ENCODE data around the gene FMN1.
"Not testable (repeated sequence)": the region's sequence is repeated elsewhere in the genome, so short reads cannot be mapped to it uniquely, and the experiment has no call there.

Gene FMN1

DNA sequence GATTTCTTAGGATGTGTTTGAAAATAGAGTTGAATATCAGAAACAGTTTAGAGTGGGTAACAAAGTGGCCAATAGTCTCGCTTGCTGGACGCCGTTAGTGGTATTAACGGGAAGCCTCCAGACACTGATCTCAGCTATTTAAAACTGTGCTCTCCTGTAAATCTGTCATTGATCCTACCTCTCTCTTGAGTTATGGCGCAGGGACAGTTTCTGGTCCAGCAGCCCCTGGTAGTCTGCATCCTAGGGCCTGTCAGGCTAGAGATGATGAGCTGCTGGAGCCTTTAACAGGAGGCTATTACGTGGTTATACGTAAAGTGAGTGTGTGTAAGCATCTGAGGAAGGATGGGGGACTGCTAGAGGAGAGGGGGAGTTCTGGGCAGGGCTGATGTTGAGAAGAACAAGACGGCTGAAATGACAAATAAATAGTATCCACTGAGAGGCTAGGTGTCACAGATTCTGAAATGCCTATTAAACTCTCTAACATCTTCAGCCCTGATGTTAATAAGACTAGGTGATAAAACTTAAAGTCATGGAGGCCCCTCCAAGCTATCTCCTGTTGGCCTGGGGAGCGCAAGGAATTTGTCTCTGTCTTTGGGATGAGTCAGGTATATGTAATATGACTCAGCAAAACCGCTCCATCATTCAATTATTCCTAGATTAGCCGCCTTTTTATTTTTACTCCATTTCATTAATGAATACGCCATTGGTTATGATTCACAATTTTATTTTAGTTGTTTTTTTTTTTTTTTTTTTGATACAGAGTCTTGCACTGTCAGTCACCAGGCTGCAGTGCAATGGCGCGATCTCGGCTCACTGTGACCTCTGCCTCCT is 321.0 kb downstream of the FMN1 start:
- no peak for DNase-seq

DNA sequence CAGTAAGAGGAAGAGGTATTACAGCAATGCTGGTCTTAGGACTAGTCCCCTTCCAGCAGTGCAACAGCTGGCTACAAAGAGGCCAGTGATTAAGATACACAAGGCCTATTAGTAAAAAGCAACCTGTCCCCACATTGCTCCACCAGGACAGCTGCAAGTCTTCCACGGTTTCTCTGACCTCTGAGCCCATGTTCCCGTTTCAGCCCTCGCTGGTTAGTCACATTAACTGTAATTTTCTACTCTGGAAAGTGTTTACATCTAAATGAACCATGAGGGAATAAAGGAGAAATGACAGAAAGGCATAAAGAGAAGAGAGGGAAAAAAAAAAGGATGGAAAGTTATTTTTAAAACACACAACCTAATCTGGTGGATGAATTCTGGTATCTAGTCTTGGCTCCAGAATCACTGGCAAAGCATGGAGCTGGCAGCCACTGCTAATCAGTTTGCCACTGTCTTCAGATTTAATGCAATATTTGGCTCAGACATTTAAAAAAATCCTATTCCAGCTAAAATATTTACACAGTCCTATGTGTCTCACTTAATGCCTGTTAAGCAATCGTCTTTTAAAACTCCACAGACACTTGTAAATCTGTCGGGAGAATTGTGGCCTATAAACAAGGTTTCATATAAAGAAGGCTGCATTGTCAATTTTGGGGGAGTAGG is 321.8 kb downstream of the FMN1 start:
- no peak for DNase-seq

DNA sequence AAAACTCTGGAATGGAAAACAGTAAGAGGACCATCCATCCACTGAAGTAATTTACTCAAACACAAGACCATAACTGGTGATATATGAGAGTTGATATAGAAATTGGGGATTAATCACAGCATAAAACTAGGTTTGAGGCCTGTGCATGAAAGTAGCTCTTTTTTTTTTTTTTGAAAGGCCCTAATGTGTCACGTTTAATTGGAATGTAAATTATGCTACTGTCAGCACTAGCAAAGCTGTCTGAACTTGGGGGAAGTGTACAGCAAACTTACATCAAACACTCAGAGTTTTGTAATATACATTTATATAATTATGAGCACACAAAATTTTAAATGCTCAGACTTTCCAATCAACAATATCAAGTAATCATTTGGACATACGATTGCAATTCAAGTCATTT is 322.6 kb downstream of the FMN1 start:
- DNase-seq = no peak

DNA sequence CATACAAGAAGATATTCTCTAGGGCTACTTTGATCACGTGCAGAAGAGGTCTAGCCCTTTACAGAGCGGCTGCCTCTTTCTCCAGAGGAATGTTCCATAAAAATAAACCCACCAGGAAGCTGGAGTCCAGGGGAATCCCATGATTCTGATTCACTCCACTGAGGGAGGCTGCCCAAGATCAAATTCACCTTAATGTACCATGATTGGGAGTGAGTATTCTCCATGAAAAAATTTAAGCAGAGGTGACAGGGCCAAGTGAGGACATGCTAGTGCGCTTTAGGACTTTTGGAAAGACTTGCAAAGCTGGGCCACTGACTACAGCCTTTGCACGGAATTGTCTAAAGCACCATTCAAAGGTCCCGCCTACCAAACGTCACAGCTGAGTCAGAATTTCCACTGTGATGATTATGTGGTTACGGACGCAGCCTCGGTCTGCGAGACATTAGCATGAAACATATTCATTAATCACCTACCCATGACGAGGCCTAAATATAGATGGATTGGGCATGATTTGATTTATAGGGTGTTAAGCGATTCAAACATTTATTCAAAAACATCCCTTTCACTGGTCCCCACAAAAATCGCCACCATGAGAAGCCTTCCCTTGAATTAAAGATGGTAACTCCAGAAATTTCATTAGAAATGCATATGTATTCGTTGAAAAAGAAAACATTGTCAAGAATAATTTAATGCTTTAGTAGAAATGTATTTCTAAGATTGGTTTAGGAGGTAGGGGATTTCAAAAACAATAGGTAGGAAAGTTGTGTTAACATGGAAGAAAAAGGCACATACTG is 324.1 kb downstream of the FMN1 start:
- no peak for DNase-seq

DNA sequence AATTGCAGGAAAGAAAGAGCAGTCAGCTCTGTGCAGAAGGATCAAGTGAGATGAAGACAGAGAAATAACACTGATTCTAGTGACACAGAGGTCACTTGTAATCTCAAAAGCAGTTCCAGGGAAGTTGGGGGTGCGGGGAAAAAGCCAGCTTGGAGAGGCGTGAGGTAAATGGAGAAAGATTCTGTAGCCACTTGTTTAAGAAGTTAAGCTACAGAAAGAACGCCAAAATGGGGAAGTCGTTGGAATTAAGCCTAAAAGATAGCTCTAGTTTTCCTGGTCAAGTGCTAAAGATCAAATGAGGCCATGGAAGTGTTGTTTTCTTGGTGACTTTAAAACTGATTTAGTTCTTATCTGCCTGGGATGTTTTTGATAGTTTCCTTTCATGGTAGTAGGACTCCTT is 324.7 kb downstream of the FMN1 start:
- DNase-seq = no peak

DNA sequence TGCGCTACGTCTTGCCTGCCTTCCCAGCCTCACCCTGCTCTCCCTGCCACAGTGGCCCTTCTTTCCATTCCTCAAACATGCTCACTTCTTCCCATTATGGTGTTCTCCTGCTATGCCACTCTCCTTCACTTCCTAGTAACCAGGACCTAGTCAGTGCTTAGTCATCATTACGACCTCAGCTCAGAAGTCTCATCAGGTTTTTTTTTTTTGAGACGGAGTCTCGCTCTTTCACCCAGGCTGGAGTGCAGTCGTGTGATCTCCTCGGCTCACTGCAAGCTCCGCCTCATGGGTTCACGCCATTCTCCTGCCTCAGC is 327.2 kb downstream of the FMN1 start:
- no peak for DNase-seq

DNA sequence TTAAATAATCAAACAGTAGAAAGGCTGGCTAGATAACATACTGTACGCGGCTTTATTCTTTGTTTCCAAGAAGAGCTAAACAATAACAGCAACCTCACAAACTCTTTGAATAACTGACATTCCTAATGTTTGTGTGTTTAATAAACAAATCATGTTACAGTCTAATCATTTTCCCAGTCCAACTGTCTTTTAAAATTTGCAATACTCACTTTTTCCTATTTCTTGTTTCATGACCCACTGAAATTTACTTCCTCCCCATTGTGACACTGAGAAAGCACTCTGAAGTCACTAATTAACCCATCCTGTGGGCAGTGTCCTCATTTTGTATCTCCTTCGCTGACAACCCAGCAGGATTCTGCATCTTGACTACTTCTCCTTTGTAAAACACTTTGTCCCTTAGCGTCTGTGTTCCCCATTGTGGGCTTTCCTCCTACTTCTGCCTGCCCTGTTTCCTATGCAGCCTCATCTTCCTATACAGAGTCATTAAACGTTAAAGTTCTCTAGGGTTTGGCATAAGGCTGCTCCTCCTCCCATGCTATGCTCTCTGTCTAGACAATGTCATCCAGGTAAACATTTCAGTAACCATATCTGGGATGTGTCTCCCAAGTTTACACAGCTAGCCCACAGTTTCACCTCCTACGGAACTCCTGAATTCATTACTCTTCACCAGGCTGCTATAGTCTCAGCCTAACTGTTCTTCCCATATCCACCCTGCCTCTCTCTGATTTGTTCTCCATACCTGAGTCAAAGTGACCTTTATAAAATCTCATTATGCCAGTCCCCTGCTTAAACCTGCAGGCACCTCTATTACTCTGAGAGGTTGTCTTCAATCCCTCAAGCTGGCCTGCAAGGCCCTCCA is 327.8 kb downstream of the FMN1 start:
- no peak for DNase-seq

DNA sequence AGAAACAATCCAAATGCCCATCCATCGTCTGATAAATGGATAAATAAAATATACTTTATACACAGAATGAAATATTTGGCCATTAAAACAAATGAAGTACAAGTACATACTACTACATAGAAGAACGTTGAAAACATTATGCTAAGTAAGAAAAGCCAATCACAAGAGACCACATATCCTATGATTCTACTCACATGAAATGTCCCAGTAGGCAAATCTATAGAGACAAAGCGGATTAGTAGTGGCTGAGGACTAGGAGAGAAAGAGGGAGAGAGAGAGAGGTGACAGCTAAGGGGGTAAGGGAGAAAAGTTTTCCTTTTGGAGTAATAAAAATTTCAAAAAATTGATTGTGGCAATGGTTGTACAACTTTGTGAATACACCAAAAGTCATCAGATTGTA is 329.7 kb downstream of the FMN1 start:
- DNase-seq = no peak

DNA sequence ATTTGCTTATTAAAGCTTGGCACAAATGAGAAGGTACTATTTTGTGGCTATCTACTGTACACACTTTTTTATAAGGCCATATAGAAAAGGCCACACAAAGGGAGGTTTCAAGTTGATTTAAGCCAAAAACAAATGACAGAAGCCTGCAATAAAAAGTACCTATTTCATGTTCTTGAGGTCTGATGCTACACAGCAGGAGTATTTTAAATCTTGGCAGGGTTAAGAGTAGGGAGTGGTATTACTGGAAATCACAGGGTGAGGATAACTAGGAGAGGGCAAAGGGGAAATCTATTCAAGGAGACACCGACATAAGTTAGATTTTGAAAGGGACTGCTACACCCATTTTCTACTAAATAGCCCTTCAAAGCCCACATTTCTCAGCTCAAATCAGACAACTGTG is 330.5 kb downstream of the FMN1 start:
- no peak for DNase-seq

DNA sequence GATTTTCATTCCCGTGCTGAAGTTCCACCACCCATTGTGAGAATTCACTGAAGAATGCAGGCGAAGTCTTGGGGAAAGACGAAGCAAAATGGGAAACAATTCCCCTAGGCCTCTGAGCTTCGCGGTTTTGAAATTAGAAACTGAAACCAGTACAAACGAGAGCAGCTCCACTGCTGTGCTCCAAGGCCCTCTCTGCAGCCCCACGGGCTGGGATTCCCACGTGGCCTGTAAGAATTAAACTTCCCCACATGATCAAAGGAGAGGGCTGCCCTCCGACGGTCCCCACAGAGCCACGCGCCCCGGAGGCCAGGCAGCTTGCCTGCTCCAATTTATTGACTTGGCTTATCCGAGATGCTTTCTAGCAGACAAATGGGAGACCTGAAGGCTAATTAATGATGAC is 332.8 kb downstream of the FMN1 start:
- DNase-seq = no peak

DNA sequence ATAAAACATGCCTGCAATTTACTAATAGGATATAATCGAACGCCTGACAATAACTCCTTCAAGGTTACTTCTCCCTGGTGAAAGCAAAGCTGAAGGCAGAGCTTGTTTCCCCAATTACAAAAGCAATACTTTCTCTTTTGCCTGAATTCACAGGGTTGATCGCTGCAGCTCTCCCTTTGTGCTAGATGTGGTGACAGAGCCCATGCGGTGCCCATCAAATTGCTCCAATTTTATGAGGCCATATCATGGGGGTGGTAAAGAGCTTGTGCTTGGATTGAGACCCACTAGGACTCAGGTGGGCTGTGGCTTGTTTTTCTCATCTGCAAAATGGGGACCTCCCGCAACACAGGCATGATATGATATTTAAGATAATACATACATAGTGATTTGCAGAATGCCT is 333.3 kb downstream of the FMN1 start:
- DNase-seq = no peak

DNA sequence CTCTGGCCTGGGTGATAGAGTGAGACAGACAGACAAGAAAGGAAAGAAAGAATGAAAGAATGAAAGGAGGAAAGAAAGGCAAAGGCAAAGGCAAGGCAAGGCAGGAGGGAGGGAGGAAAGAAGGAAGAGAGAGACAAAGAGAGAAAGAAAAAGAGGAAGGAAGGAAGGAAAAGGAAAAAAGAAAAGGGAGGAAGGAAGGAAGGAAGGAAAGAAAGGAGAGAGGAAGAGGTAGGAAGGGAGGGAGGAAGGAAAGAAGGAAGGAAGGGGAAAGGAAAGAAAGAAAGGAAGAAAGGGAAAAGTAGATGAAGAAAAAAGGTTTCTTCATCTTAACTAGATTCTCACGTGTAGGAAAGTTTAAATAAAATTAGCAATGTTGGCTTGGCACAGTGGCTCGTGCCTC is 334.5 kb downstream of the FMN1 start:
- no peak for DNase-seq

DNA sequence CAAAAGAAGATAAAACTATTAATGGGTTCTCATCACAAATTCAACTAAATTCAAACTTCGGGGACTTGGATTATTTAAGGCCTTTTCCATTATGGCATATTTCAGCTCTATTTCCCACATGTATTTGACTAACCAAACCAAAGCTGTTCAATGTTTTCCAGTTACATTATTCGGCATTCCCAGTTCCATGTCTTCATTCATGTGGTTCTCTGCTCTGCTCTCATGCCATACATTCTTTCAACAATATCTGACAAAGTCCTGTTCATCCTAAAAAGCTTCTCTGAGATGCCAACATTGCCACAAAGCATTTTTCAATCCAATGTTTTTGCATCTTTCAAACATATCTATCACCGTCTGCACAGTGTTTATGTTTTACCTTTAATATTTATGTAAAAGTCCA is 335.3 kb downstream of the FMN1 start:
- no peak for DNase-seq

DNA sequence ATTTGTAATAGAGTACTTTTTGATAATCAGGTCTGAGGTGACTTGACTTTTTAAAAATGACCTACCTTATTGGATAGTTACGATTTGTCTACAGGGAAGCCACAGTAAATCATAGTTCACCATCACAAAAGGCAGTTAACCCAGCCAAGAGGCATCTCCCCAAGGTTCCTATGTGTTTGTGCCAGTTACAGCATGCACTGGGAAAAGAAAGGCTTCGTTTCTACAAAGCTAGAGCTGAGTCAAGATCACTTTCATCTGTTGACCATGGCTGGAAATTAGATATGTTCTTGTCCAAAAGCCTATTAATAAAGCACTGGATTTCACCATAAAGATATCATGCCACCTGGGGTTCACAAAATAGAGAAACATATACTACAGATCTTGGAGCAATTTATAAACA is 336.8 kb downstream of the FMN1 start:
- no peak for DNase-seq

DNA sequence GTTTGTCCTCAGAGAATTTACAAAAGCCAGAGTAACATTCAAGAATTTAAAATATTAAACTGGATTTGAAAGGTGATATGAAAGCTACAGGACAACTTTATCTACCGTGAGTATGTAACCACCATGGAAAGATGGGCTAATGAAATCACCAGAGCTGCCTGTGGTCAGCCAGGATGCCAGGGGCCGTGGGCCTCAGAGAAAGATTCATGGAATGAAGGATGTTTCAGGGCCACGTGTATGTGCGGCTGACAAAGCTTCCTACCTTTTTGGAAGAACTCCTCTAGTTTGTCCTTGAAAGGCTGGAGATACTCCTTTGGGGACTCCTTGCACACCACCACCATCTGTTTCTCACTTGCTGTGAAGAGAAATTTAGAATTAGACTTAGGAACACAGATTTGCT is 337.8 kb downstream of the FMN1 start:
- DNase-seq = no peak

DNA sequence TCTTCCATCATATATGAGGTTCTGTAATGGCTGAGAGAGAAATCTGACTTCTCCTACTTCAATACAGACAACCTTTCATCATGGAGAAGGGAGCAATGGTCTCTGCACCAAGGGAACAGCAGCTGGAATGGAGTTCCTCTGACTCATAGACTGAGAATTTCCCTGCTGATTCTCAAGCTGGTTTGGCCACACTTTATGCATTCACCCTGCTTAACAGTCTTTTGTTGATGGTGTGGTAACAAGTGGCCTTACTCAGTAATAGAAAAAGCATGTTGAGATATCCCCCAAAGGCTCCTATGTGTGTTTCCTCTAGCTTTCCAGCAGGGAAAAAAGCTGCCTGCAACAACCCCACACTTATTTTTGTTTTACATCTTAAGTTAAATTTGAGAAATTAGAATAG is 338.6 kb downstream of the FMN1 start:
- no peak for DNase-seq

DNA sequence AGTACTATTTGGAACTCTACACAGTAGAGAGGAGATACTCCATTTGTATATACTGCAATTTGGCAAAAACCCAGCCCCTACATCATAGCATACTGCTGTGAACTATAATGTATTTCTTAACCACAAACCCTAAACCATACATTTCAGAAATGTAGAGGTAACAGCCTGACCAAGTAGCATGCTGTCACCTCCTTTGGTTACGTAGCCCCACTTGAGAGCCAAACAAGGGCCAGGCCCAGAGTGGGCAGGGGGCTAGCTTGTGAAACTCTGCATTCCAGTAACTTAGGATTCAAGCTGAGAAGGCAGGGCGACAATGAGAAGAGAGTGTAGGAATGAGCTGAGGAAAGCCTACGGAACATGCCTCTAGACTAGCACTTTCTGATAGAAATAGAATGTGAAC is 340.9 kb downstream of the FMN1 start:
- DNase-seq = no peak

DNA sequence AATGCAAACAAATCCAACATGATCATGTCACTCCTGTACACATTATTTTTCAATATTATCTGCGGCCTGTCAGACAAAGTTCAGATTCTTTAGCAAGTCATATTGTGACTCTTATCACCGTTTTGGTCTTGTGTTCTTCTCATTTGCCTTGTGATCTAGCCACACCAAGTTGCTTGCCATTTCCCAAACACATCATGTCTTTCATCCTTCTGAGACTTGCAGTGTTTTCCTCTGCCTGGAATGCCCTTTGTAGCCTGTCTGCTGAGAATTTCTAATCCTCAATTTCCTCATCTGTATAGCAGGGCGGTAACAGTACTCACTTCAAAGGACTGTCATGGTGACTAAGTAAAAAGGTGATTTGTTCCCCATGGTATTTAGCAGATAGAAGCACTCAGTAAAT is 341.7 kb downstream of the FMN1 start:
- no peak for DNase-seq

DNA sequence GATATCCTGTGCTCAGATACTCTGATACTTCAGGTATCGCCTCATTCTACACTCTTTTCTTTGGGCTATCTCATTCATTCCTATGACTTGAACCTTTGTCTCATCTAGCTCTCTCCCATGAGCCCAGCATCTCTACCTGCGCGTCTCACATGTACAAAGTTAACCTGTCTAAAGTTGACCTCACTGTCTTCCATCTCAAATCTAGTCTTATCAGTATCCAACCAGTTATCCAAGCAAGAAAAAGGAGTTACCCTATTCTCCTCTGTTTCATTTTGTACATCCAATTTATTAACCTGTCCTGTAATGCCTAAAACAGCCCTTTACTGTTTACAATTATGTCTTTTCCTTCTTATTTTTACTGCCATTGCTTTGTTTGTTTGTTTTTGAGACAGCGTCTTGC is 342.5 kb downstream of the FMN1 start:
- no peak for DNase-seq

DNA sequence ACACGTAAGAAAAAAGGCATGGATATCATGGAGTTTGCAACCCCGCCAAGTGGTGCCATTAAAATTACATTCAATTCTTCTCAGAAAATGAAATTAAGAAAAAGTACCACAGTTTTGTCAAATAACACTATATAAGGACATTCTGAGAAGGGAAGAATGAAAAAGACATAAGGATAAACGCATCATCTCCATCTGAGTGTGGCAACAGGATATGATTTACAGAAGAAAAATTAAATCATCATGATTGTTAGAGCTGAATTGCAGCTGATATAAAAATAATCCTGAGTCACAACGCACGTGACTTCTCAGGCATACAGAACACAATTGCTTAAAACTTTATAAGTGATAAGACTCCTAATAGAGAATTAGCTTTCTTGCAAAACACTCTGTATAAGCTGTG is 342.9 kb downstream of the FMN1 start:
- no peak for DNase-seq

DNA sequence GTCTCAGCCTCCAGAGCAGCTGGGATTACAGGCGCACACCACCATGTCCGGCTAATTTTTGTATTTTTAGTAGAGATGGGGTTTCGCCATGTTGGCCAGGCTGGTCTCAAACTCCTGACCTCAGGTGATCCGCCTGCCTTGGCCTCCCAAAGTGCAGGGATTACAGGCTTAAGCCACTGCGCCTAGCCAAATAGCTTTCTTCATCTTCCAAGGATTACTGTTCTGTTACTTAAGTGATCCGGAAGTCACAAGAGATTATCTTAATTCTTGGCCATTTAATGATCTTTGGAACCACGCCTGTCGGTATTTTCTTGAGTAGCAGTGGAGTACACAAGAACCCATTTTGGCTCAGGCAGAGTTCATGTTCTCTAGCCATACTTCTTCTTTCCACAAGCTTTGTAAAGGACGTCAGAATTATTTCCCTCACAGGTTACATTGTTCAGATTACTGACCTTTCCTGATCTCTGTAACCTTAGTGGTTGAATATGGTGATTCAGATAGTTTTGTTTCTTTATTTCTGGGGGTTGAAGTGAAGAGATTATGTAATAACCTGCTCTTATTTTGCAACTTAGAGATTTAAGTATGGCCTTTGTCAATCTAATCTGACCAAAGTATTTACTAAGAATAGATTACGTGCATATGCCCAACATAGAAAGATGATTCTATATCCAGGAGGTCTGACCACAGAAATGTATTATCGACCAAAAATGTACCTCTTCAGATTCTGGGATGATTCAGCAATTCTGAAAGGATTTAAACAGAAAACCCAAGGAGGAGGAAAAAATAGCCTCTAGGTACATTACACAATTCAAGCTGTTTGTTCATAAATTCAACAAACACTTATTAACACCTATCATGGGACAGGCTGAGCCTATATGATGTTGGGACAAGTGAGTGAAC is 344.5 kb downstream of the FMN1 start:
- DNase-seq = no peak

DNA sequence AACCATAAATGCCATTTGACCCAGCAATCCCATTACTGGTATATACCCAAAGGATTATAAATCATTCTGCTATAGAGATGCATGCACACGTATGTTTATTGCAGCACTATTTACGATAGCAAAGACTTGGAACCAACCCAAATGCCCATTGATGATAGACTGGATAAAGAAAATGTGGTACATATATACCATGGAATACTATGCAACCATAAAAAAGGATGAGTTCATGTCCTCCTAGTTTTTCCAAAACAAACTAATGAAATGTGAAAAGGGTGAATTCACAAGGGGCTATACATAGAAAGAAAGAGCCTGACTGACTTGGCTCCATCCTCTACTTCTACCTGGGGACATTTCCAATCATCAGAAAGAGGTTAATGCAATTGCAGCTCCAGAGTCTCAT is 347.8 kb downstream of the FMN1 start:
- DNase-seq = not testable (repeated sequence)
